HepG2 (cell line): ENCODE results near the gene LGALS1. TPM values are rescaled to one million over a fixed set of nuclear protein-coding genes. Genes with fewer than 3 reads are reported as not detected.
A peak's percentile ranks its signal among the peaks of the same experiment; 100 is the strongest.

Experiments
- ISL2 ChIP-seq: sonication (generic); formaldehyde crosslinking; IDR thresholded peaks from 2 replicates; pipeline ENCODE4 v1.5.0; 2020; ENCODE audit warnings: missing genetic modification reagents
- KDM2A ChIP-seq: sonication (generic); formaldehyde crosslinking; IDR thresholded peaks from 2 replicates; pipeline ENCODE4 v1.4.0; 2020; ENCODE audit warnings: low read depth, missing genetic modification reagents, borderline replicate concordance
- MEIS1 ChIP-seq: sonication (generic); formaldehyde crosslinking; IDR thresholded peaks from 2 replicates; pipeline ENCODE4 v1.9.0; 2021; ENCODE audit warnings: mild to moderate bottlenecking, missing genetic modification reagents, moderate library complexity, borderline replicate concordance
- RAD51 ChIP-seq: fragments of 450-650 bp; IDR thresholded peaks from 2 replicates; pipeline ENCODE4 v1.6.1; 2016; ENCODE audit warnings: borderline replicate concordance
- SMARCE1 ChIP-seq: fragments of 450-650 bp; IDR thresholded peaks from 2 replicates; pipeline ENCODE4 v1.6.1; 2017; ENCODE audit warnings: borderline replicate concordance
- SP140L ChIP-seq: sonication (generic); formaldehyde crosslinking; IDR thresholded peaks from 2 replicates; pipeline ENCODE4 v1.4.0; 2020; ENCODE audit warnings: missing genetic modification reagents, borderline replicate concordance
- ZGPAT ChIP-seq: IDR thresholded peaks from 2 replicates; pipeline ENCODE4 v1.6.1; 2016; ENCODE audit warnings: mild to moderate bottlenecking
- ZNF333 ChIP-seq: sonication (generic); formaldehyde crosslinking; IDR thresholded peaks from 2 replicates; pipeline ENCODE4 v1.4.0; 2020; ENCODE audit warnings: mild to moderate bottlenecking, missing genetic modification reagents, borderline replicate concordance
- ZNF382 ChIP-seq: sonication (generic); formaldehyde crosslinking; IDR thresholded peaks from 2 replicates; pipeline ENCODE4 v1.5.0; 2020; ENCODE audit warnings: missing genetic modification reagents, mild to moderate bottlenecking, borderline replicate concordance
- ZNF460 ChIP-seq: sonication (generic); formaldehyde crosslinking; IDR thresholded peaks from 2 replicates; pipeline ENCODE4 v1.5.1; 2020; ENCODE audit warnings: missing genetic modification reagents, mild to moderate bottlenecking, borderline replicate concordance
- ZNF761 ChIP-seq: sonication (generic); formaldehyde crosslinking; conservative IDR thresholded peaks from 2 replicates; pipeline ENCODE4 v1.4.0; 2020; ENCODE audit warnings: mild to moderate bottlenecking, missing genetic modification reagents
- ZNF766 ChIP-seq: sonication (generic); formaldehyde crosslinking; IDR thresholded peaks from 2 replicates; pipeline ENCODE4 v1.5.0; 2020; ENCODE audit warnings: missing genetic modification reagents, borderline replicate concordance
- ZNF768 ChIP-seq: sonication (generic); formaldehyde crosslinking; IDR thresholded peaks from 2 replicates; pipeline ENCODE4 v1.4.0; 2020; ENCODE audit warnings: missing genetic modification reagents
- ZNF83 ChIP-seq: sonication (generic); formaldehyde crosslinking; IDR thresholded peaks from 2 replicates; pipeline ENCODE4 v1.4.0; 2020; ENCODE audit warnings: missing genetic modification reagents, mild to moderate bottlenecking, borderline replicate concordance
- polyA plus RNA-seq, 8 experiments: library from polyadenylated mRNA; depleted of rRNA in 3 of 8; stranded (reverse) in 7 of 8; unstranded in 1 of 8; fragments of >200 nt; fragmentation: Illumina TruSeq in 4 of 8; extraction: Trizol in 4 of 8; gene quantifications; 2 replicates each; pipeline versions ENCODE4 v1.2.1 to v1.2.3, GENCODE V29; 2011 to 2016; ENCODE audit warnings: low read depth in 4 of 8, missing spikeins in 1 of 8, mixed read lengths in 1 of 8; ENCODE audit not compliant: insufficient read depth in 1 of 8
- total RNA-seq, 5 experiments: library from RNA; depleted of rRNA; stranded (reverse); fragments of >200 nt; fragmentation: Illumina TruSeq; extraction: Trizol; gene quantifications; 2 replicates each; pipeline ENCODE4 v1.2.3, GENCODE V29; 2016; ENCODE audit warnings: low read depth in 1 of 5
- TF ChIP-seq, protein P1 (sequence below): sonication (generic); formaldehyde crosslinking; IDR thresholded peaks from one replicate; pipeline ENCODE4 v1.5.1; 2020; ENCODE audit warnings: mild to moderate bottlenecking, missing genetic modification reagents; ENCODE audit errors: not compliant biosample characterization

Gene LGALS1
- total and polyA plus RNA-seq, 2 of the 13 experiments (the other 11 are each of a cell fraction or from before 2014, with no cell fraction given) = 103 to 858 TPM

GRCh38 chr22:37674951-37675929 is at the start of gene LGALS1 (continued):
- TF ChIP-seq ZNF382 (CRISPR knock-in tag) (no peak), KDM2A (CRISPR knock-in tag) (peak; percentile 70; the same call in 1 of the 2 replicates), RAD51 (no peak), ZNF761 (no peak), ZNF333 (CRISPR knock-in tag) (no peak; the same call in 1 of the 2 replicates), ISL2 (CRISPR knock-in tag) (no peak), ZNF460 (CRISPR knock-in tag) (no peak), SP140L (no peak), ZGPAT (CRISPR knock-in tag) (no peak; the same call in 1 of the 2 replicates), SMARCE1 (no peak), ZNF768 (CRISPR knock-in tag) (peak; percentile 65), ZNF83 (CRISPR knock-in tag) (no peak), ZNF766 (no peak), MEIS1 (0 out of 2 replicates have a peak, but pooled peaks have one; percentile 24)
- TF ChIP-seq, protein P1, sequence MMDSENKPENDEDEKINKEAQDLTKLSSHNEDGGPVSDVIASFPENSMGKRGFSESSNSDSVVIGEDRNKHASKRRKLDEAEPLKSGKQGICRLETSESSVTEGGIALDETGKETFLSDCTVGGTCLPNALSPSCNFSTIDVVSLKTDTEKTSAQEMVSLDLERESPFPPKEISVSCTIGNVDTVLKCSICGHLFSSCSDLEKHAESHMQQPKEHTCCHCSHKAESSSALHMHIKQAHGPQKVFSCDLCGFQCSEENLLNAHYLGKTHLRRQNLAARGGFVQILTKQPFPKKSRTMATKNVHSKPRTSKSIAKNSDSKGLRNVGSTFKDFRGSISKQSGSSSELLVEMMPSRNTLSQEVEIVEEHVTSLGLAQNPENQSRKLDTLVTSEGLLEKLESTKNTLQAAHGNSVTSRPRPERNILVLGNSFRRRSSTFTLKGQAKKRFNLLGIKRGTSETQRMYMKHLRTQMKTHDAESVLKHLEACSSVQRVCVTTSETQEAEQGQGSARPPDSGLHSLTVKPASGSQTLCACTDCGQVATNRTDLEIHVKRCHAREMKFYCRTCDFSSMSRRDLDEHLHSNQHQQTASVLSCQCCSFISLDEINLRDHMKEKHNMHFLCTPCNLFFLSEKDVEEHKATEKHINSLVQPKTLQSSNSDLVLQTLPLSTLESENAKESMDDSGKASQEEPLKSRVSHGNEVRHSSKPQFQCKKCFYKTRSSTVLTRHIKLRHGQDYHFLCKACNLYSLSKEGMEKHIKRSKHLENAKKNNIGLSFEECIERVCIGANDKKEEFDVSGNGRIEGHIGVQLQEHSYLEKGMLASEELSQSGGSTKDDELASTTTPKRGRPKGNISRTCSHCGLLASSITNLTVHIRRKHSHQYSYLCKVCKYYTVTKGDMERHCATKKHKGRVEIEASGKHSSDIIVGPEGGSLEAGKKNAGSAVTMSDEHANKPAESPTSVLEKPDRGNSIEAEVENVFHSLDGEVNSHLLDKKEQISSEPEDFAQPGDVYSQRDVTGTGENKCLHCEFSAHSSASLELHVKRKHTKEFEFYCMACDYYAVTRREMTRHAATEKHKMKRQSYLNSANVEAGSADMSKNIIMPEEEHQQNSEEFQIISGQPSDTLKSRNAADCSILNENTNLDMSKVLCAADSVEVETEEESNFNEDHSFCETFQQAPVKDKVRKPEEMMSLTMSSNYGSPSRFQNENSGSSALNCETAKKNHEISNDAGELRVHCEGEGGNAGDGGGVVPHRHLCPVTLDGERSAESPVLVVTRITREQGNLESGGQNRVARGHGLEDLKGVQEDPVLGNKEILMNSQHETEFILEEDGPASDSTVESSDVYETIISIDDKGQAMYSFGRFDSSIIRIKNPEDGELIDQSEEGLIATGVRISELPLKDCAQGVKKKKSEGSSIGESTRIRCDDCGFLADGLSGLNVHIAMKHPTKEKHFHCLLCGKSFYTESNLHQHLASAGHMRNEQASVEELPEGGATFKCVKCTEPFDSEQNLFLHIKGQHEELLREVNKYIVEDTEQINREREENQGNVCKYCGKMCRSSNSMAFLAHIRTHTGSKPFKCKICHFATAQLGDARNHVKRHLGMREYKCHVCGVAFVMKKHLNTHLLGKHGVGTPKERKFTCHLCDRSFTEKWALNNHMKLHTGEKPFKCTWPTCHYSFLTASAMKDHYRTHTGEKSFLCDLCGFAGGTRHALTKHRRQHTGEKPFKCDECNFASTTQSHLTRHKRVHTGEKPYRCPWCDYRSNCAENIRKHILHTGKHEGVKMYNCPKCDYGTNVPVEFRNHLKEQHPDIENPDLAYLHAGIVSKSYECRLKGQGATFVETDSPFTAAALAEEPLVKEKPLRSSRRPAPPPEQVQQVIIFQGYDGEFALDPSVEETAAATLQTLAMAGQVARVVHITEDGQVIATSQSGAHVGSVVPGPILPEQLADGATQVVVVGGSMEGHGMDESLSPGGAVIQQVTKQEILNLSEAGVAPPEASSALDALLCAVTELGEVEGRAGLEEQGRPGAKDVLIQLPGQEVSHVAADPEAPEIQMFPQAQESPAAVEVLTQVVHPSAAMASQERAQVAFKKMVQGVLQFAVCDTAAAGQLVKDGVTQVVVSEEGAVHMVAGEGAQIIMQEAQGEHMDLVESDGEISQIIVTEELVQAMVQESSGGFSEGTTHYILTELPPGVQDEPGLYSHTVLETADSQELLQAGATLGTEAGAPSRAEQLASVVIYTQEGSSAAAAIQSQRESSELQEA (CRISPR knock-in tag) = no peak
